IMR-90 (cell line): ENCODE results near the gene MCRIP2. TPM values are rescaled to one million over a fixed set of nuclear protein-coding genes. Genes with fewer than 3 reads are reported as not detected.

Source experiments
- ATAC-seq: fragments of 200-7000 bp; cut with Tn5 transposase; 2 replicates; pipeline ENCODE4 v1.9.1; 2020; ENCODE audit warnings: low read depth, mild to moderate bottlenecking, moderate library complexity
- BruUV-seq: library from RNA; stranded (reverse); fragments of 400-500 nt; replicated peaks from 2 replicates; lab custom pipeline; 2021; lab: Mats Ljungman, UMichigan
- CTCF ChIA-PET: fragments of 300-600 bp; formaldehyde crosslinking; extraction: SDS; loops from one replicate; lab custom pipeline; 2021; ENCODE audit warnings: antibody characterized with exemption; lab: Yijun Ruan, JAX
- POLR2A ChIA-PET: fragments of 300-600 bp; sonication (Branson Sonifier 250); formaldehyde crosslinking; loops from one replicate; lab custom pipeline; 2022; ENCODE audit warnings: antibody characterized with exemption; ENCODE audit not compliant: unreplicated experiment; lab: Charles Lee
- DNase-seq: peaks from one replicate; pipeline ENCODE4 v3.0.0; 2013
- H2AFZ ChIP-seq: replicated peaks from 2 replicates; pipeline ENCODE3; 2013; ENCODE audit warnings: low read length, mild to moderate bottlenecking; ENCODE audit not compliant: poor library complexity
- H2AK5ac ChIP-seq: 2 replicates; pipeline ENCODE4 v1.6.1; 2013; ENCODE audit warnings: low read depth, low read length, inconsistent platforms
- H2AK9ac ChIP-seq: replicated peaks from 2 replicates; pipeline ENCODE3; 2013; ENCODE audit warnings: mild to moderate bottlenecking, low read depth, low read length, moderate library complexity; ENCODE audit not compliant: poor library complexity
- H2BK120ac ChIP-seq: 2 replicates; pipeline ENCODE4 v1.6.1; 2013; ENCODE audit warnings: low read depth, low read length, inconsistent platforms
- H2BK15ac ChIP-seq: 3 replicates; pipeline ENCODE4 v1.6.1; 2013; ENCODE audit warnings: low read depth, low read length, inconsistent platforms
- H2BK20ac ChIP-seq: 2 replicates; pipeline ENCODE4 v1.6.1; 2013; ENCODE audit warnings: low read depth, mild to moderate bottlenecking, inconsistent platforms, low read length, moderate library complexity
- H2BK5ac ChIP-seq: 2 replicates; pipeline ENCODE4 v1.6.1; 2013; ENCODE audit warnings: mild to moderate bottlenecking, low read depth, low read length, inconsistent platforms; ENCODE audit not compliant: poor library complexity, severe bottlenecking
- H3K14ac ChIP-seq: replicated peaks from 2 replicates; pipeline ENCODE4 v1.6.1; 2013; ENCODE audit warnings: low read depth, low read length, inconsistent platforms
- H3K18ac ChIP-seq: 2 replicates; pipeline ENCODE4 v1.6.1; 2013; ENCODE audit warnings: low read depth, low read length, control low read depth
- H3K23ac ChIP-seq: 2 replicates; pipeline ENCODE4 v1.6.1; 2013; ENCODE audit warnings: low read depth, low read length, inconsistent platforms
- H3K27ac ChIP-seq: 2 replicates; pipeline ENCODE4 v1.5.1; 2013; ENCODE audit warnings: mild to moderate bottlenecking, control low read depth, low read length; ENCODE audit not compliant: insufficient read depth
- H3K27me3 ChIP-seq: 2 replicates; pipeline ENCODE4 v1.6.1; 2013; ENCODE audit warnings: low read length; ENCODE audit not compliant: control insufficient read depth, insufficient read depth
- H3K36me3 ChIP-seq: 2 replicates; pipeline ENCODE4 v1.6.1; 2013; ENCODE audit warnings: low read length, mixed read lengths; ENCODE audit not compliant: control insufficient read depth, insufficient read depth
- H3K4ac ChIP-seq: 2 replicates; pipeline ENCODE4 v1.6.1; 2013; ENCODE audit warnings: low read depth, low read length, inconsistent platforms
- H3K4me1 ChIP-seq: 2 replicates; pipeline ENCODE4 v1.6.1; 2013; ENCODE audit warnings: low read length, mixed read lengths; ENCODE audit not compliant: control insufficient read depth, insufficient read depth
- H3K4me2 ChIP-seq: 2 replicates; pipeline ENCODE4 v1.6.1; 2013; ENCODE audit warnings: low read depth, mild to moderate bottlenecking, control low read depth, low read length, moderate library complexity
- H3K4me3 ChIP-seq: 2 replicates; pipeline ENCODE4 v1.5.1; 2013; ENCODE audit warnings: low read depth, mild to moderate bottlenecking, control low read depth, low read length, moderate library complexity; ENCODE audit not compliant: insufficient read depth
- H3K56ac ChIP-seq: 2 replicates; pipeline ENCODE4 v1.6.1; 2013; ENCODE audit warnings: low read length, inconsistent platforms; ENCODE audit not compliant: insufficient read depth; ENCODE audit errors: extremely low read depth
- H3K79me1 ChIP-seq, 2 experiments: 2 replicates each; pipeline ENCODE4 v1.6.1; 2013; ENCODE audit warnings: low read length in 2 of 2, inconsistent platforms in 1 of 2, low read depth in 1 of 2
- H3K9ac ChIP-seq: 2 replicates; pipeline ENCODE4 v1.6.1; 2013; ENCODE audit warnings: low read depth, low read length, control low read depth
- H3K9me1 ChIP-seq: 2 replicates; pipeline ENCODE4 v1.6.1; 2013; ENCODE audit warnings: low read length, inconsistent platforms; ENCODE audit not compliant: insufficient read depth
- H3K9me3 ChIP-seq: 2 replicates; pipeline ENCODE4 v1.6.1; 2013; ENCODE audit warnings: low read length; ENCODE audit not compliant: control insufficient read depth, insufficient read depth
- H4K20me1 ChIP-seq: 2 replicates; pipeline ENCODE4 v1.6.1; 2013; ENCODE audit warnings: low read length, inconsistent platforms; ENCODE audit not compliant: insufficient read depth
- H4K5ac ChIP-seq: 2 replicates; pipeline ENCODE4 v1.6.1; 2013; ENCODE audit warnings: mild to moderate bottlenecking, low read depth, low read length, control low read depth
- H4K8ac ChIP-seq, 2 experiments: 2 replicates each; pipeline ENCODE4 v1.6.1; 2013; ENCODE audit warnings: low read depth in 2 of 2, low read length in 2 of 2, control low read depth in 1 of 2, inconsistent platforms in 1 of 2
- H4K91ac ChIP-seq: 2 replicates; pipeline ENCODE4 v1.6.1; 2013; ENCODE audit warnings: low read depth, low read length, inconsistent platforms; ENCODE audit not compliant: insufficient read depth
- BHLHE40 ChIP-seq: fragments of 150-350 bp; IDR thresholded peaks from 2 replicates; pipeline ENCODE4 v1.6.1; 2016; ENCODE audit warnings: mild to moderate bottlenecking, low read depth, low read length
- CEBPB ChIP-seq: IDR thresholded peaks from 2 replicates; pipeline ENCODE4 v1.6.1; 2012; ENCODE audit warnings: low read depth, low read length, improper control_type of control experiment
- CHD1 ChIP-seq: IDR thresholded peaks from 2 replicates; pipeline ENCODE4 v1.6.1; 2012; ENCODE audit warnings: low read depth, low read length, improper control_type of control experiment
- CTCF ChIP-seq: conservative IDR thresholded peaks from 2 replicates; pipeline ENCODE4 v1.5.1; 2012; ENCODE audit warnings: mild to moderate bottlenecking, low read depth, low read length, improper control_type of control experiment
- ELK1 ChIP-seq: fragments of 150-350 bp; IDR thresholded peaks from 2 replicates; pipeline ENCODE4 v1.6.1; 2016; ENCODE audit warnings: low read depth, mild to moderate bottlenecking, low read length, moderate library complexity, borderline replicate concordance
- FOS ChIP-seq: fragments of 150-350 bp; IDR thresholded peaks from 2 replicates; pipeline ENCODE4 v1.6.1; 2016; ENCODE audit warnings: low read depth, low read length
- MAFK ChIP-seq: IDR thresholded peaks from 2 replicates; pipeline ENCODE4 v1.6.1; 2012; ENCODE audit warnings: low read depth, low read length, improper control_type of control experiment
- MAZ ChIP-seq: IDR thresholded peaks from 2 replicates; pipeline ENCODE4 v1.6.1; 2012; ENCODE audit warnings: low read depth, mild to moderate bottlenecking, low read length, improper control_type of control experiment, moderate library complexity, borderline replicate concordance
- MXI1 ChIP-seq: IDR thresholded peaks from 2 replicates; pipeline ENCODE4 v1.6.1; 2012; ENCODE audit warnings: low read depth, mild to moderate bottlenecking, low read length, moderate library complexity, borderline replicate concordance
- NFE2L2 ChIP-seq: fragments of 150-350 bp; IDR thresholded peaks from 2 replicates; pipeline ENCODE4 v1.6.1; 2016; ENCODE audit warnings: low read depth, mild to moderate bottlenecking, low read length
- POLR2A ChIP-seq: IDR thresholded peaks from 2 replicates; pipeline ENCODE4 v1.6.1; 2012; ENCODE audit warnings: mild to moderate bottlenecking, low read depth, low read length
- RAD21 ChIP-seq: IDR thresholded peaks from 2 replicates; pipeline ENCODE4 v1.6.1; 2012; ENCODE audit warnings: low read length, improper control_type of control experiment
- RCOR1 ChIP-seq: IDR thresholded peaks from 2 replicates; pipeline ENCODE4 v1.6.1; 2012; ENCODE audit warnings: mild to moderate bottlenecking, low read length, improper control_type of control experiment; ENCODE audit not compliant: insufficient replicate concordance
- RFX5 ChIP-seq: IDR thresholded peaks from 2 replicates; pipeline ENCODE4 v1.8.0; 2012; ENCODE audit warnings: low read depth, mild to moderate bottlenecking, low read length, moderate library complexity
- SMC3 ChIP-seq: fragments of 150-350 bp; IDR thresholded peaks from 2 replicates; pipeline ENCODE4 v1.6.1; 2016; ENCODE audit warnings: low read depth, mild to moderate bottlenecking, antibody characterized with exemption, low read length, moderate library complexity
- USF2 ChIP-seq: fragments of 150-350 bp; IDR thresholded peaks from 2 replicates; pipeline ENCODE4 v1.6.1; 2017; ENCODE audit warnings: mild to moderate bottlenecking, antibody characterized with exemption, low read length, low read depth
- WGBS, 2 experiments: methylation state at CpG; one replicate each; pipeline versions ENCODE4 v1.1.5 to v1.1.7; 2013; ENCODE audit warnings: missing lambda C conversion rate in 2 of 2; ENCODE audit not compliant: insufficient read length in 1 of 2; ENCODE audit errors: extremely low coverage in 2 of 2; 5-methylcytosine and 5-hydroxymethylcytosine counted together
- dilution Hi-C: fragments of 300-500 bp; cut with HindIII; formaldehyde crosslinking; loops from one replicate; pipeline ENCODE4 v1.14.3; 2018; ENCODE audit warnings: low sequenced_read_pairs; ENCODE audit not compliant: unreplicated experiment
- in situ Hi-C: fragments of 300-500 bp; cut with MboI; formaldehyde crosslinking; loops from 3 replicates; pipeline ENCODE4 v1.14.3; 2019; ENCODE audit warnings: low sequenced_read_pairs, inconsistent platforms, mixed read lengths
- intact Hi-C: fragments of 100-400 bp; cut with micrococcal nuclease; formaldehyde crosslinking; loops from 2 replicates; pipeline ENCODE4 v1.10.0; 2022
- polyA plus RNA-seq, 3 experiments: library from polyadenylated mRNA; depleted of rRNA; stranded (reverse); fragments of >200 nt; gene quantifications; 2 replicates each; pipeline ENCODE4 v1.2.3, GENCODE V29; 2012; ENCODE audit warnings: low replicate concordance in 1 of 3
- total RNA-seq: library from RNA; depleted of rRNA; stranded (reverse); fragments of >200 nt; gene quantifications from 2 replicates; pipeline ENCODE4 v1.2.3, GENCODE V29; 2012

Gene MCRIP2
- total and polyA plus RNA-seq, 2 of the 4 experiments (the other 2 are of a cell fraction): 6.3 to 19.6 TPM

GRCh38 chr16:630249-630814 is 11.3 kb upstream of the MCRIP2 start:
- DNase-seq (no peak), ATAC-seq (no peak)
- H3K79me1 ChIP-seq: peaks cover 3 to 29% of the 10 kb centered on the region in 2 experiments; a peak in 2 of 4 replicates
- H3K4ac ChIP-seq: no peak overlapping the region
- 59% methylated on average over 17 of the region's 29 CpGs; no CpG with 5 or more reads in 1 of the 2 experiments for WGBS, 2 experiments
- H3K9me1 ChIP-seq: no peaks in the 10 kb centered on the region; the same call in 1 of the 2 replicates
- intact Hi-C loops (no loop called here), dilution Hi-C loops (no loop called here), in situ Hi-C loops (no loop called here)
- no peak overlapping the region for H4K91ac ChIP-seq
- H3K14ac ChIP-seq: no peak overlapping the region
- no peak overlapping the region for H3K56ac ChIP-seq
- no peak overlapping the region for H3K18ac ChIP-seq
- no peak overlapping the region for H4K8ac ChIP-seq
- POLR2A ChIA-PET: no interaction called here
- no TSS peak for BruUV-seq
- peaks cover 31% of the 10 kb centered on the region for H3K4me1 ChIP-seq
- peaks cover 3% of the 10 kb centered on the region; the same call in 1 of the 2 replicates for H4K20me1 ChIP-seq
- no peak overlapping the region for H2AFZ ChIP-seq
- CTCF ChIA-PET: no interaction called here
- no peak overlapping the region for H3K4me3 ChIP-seq
- no peak overlapping the region for H3K9ac ChIP-seq
- no peaks in the 10 kb centered on the region for H3K9me3 ChIP-seq
- no peak overlapping the region for H3K4me2 ChIP-seq
- no peak overlapping the region for H2BK15ac ChIP-seq
- no peak overlapping the region for H3K27ac ChIP-seq
- H3K23ac ChIP-seq: no peak overlapping the region
- H4K5ac ChIP-seq: no peak overlapping the region
- H2BK20ac ChIP-seq: no peak overlapping the region
- H2BK5ac ChIP-seq: no peak overlapping the region
- TF ChIP-seq CHD1 (no peak), SMC3 (no peak), NFE2L2 (no peak), RAD21 (no peak), MAFK (no peak), MXI1 (no peak), CTCF (no peak), RFX5 (no peak), FOS (no peak), POLR2A (no peak), ELK1 (no peak), USF2 (no peak), MAZ (no peak), CEBPB (no peak), BHLHE40 (no peak), RCOR1 (no peak)
- H2AK5ac ChIP-seq: no peak overlapping the region
- no peaks in the 10 kb centered on the region for H3K27me3 ChIP-seq
- H3K36me3 ChIP-seq: peaks cover 19% of the 10 kb centered on the region; the same call in 1 of the 2 replicates
- peak overlapping the region; percentile 81 for H2AK9ac ChIP-seq
- no peak overlapping the region for H2BK120ac ChIP-seq
